Endothelial cell of umbilical vein (primary cell): Measurements from ENCODE around the gene HES7. TPM values are rescaled to one million over a fixed set of nuclear protein-coding genes. Genes with fewer than 3 reads are reported as not detected.

Experiments used
- BruUV-seq: library from RNA; stranded (reverse); fragments of 400-500 nt; replicated peaks from 2 replicates; lab custom pipeline; 2021; lab: Mats Ljungman, UMichigan
- CTCF ChIA-PET: fragments of 300-600, 350-600 bp; sonication (Branson Sonifier 250); formaldehyde crosslinking; loops from one replicate; lab custom pipeline; 2021; ENCODE audit warnings: antibody characterized with exemption, inconsistent platforms; lab: Charles Lee
- POLR2A ChIA-PET: fragments of 300-600, 350-600 bp; sonication (Branson Sonifier 250); formaldehyde crosslinking; loops from one replicate; lab custom pipeline; 2021; ENCODE audit warnings: antibody characterized with exemption, inconsistent platforms; lab: Charles Lee
- DNase-seq: peaks from one replicate; pipeline ENCODE4 v3.0.0-alpha.2; 2011; ENCODE audit warnings: low read depth, low spot score
- FAIRE-seq: peaks from 2 replicates; lab custom pipeline; 2011; peaks lifted over from hg19 to GRCh38; lab: Jason Lieb, UNC
- H2AFZ ChIP-seq: 2 replicates; pipeline ENCODE4 v1.6.0; 2012; ENCODE audit warnings: low read depth, low read length, control low read depth, inconsistent platforms
- H3K27ac ChIP-seq: 2 replicates; pipeline ENCODE4 v1.5.1; 2011; ENCODE audit warnings: low read depth, mild to moderate bottlenecking, control low read depth, low read length, moderate library complexity; ENCODE audit not compliant: insufficient read depth
- H3K27me3 ChIP-seq, 2 experiments: 2 replicates each; pipeline versions ENCODE4 v1.6.0 to v1.6.1; 2011; ENCODE audit warnings: low read length in 2 of 2, mixed read lengths in 1 of 2; ENCODE audit not compliant: control insufficient read depth in 2 of 2, insufficient read depth in 2 of 2
- H3K36me3 ChIP-seq, 2 experiments: 2 replicates in 1 of 2; 3 replicates in 1 of 2; pipeline ENCODE4 v1.5.1; 2011; ENCODE audit warnings: low read length in 2 of 2, mild to moderate bottlenecking in 1 of 2, moderate library complexity in 1 of 2; ENCODE audit not compliant: control insufficient read depth in 2 of 2, insufficient read depth in 2 of 2; ENCODE audit errors: extremely low read depth in 1 of 2
- H3K4me1 ChIP-seq: 3 replicates; pipeline ENCODE4 v1.5.1; 2011; ENCODE audit warnings: mild to moderate bottlenecking, low read length; ENCODE audit not compliant: control insufficient read depth, insufficient read depth; ENCODE audit errors: extremely low read depth
- H3K4me2 ChIP-seq: 2 replicates; pipeline ENCODE4 v1.6.1; 2011; ENCODE audit warnings: low read length, control low read depth, mixed read lengths; ENCODE audit not compliant: insufficient read depth
- H3K4me3 ChIP-seq, 3 experiments: fragments of 200-600 bp in 1 of 3; sonication (generic), shearing (Covaris generic) in 1 of 3; replicated peaks in 1 of 3; 2 replicates each; pipeline ENCODE4 v1.5.1; 2011 to 2016; ENCODE audit warnings: control low read depth in 3 of 3, low read length in 3 of 3, mild to moderate bottlenecking in 2 of 3, inconsistent platforms in 1 of 3, low read depth in 1 of 3, moderate library complexity in 1 of 3; ENCODE audit not compliant: insufficient read depth in 1 of 3
- H3K79me2 ChIP-seq: 2 replicates; pipeline ENCODE4 v1.6.0; 2012; ENCODE audit warnings: low read length, inconsistent platforms; ENCODE audit not compliant: control insufficient read depth, insufficient read depth
- H3K9ac ChIP-seq: replicated peaks from 2 replicates; pipeline ENCODE3; 2011; ENCODE audit warnings: low read length, control low read depth; ENCODE audit not compliant: insufficient read depth; ENCODE audit errors: extremely low read depth
- H3K9me1 ChIP-seq: replicated peaks from 3 replicates; pipeline ENCODE4 v1.6.0; 2011; ENCODE audit warnings: mild to moderate bottlenecking, low read length; ENCODE audit not compliant: control insufficient read depth, insufficient read depth; ENCODE audit errors: extremely low read depth
- H3K9me3 ChIP-seq: replicated peaks from 2 replicates; pipeline ENCODE4 v1.5.1; 2012; ENCODE audit warnings: low read length, inconsistent platforms; ENCODE audit not compliant: control insufficient read depth, insufficient read depth
- H4K20me1 ChIP-seq: replicated peaks from 2 replicates; pipeline ENCODE3; 2011; ENCODE audit warnings: mild to moderate bottlenecking, low read length; ENCODE audit not compliant: control insufficient read depth, insufficient read depth; ENCODE audit errors: extremely low read depth
- EZH2 ChIP-seq: IDR thresholded peaks from 2 replicates; pipeline ENCODE4 v1.6.1; 2012; ENCODE audit warnings: borderline replicate concordance, low read depth, mild to moderate bottlenecking, moderate library complexity, low read length, inconsistent platforms; ENCODE audit not compliant: severe bottlenecking
- FOS ChIP-seq: IDR thresholded peaks from 2 replicates; pipeline ENCODE4 v1.6.1; 2011; ENCODE audit warnings: mild to moderate bottlenecking, low read length, moderate library complexity, borderline replicate concordance; ENCODE audit not compliant: insufficient read depth
- GATA2 ChIP-seq: IDR thresholded peaks from 2 replicates; pipeline ENCODE4 v1.7.0; 2011; ENCODE audit warnings: low read depth, mild to moderate bottlenecking, moderate library complexity, mixed read lengths, low read length; ENCODE audit not compliant: insufficient read length, insufficient read depth
- JUN ChIP-seq: IDR thresholded peaks from 2 replicates; pipeline ENCODE4 v1.6.1; 2011; ENCODE audit warnings: borderline replicate concordance, low read depth; ENCODE audit not compliant: insufficient read length, insufficient read depth
- MYC ChIP-seq: IDR thresholded peaks from one replicate; pipeline ENCODE4 v1.6.1; 2011; ENCODE audit warnings: mild to moderate bottlenecking, low read depth, low read length
- POLR2A ChIP-seq: IDR thresholded peaks from 2 replicates; pipeline ENCODE4 v1.6.1; 2012; ENCODE audit warnings: low read depth, mild to moderate bottlenecking, control low read depth, low read length
- POLR2AphosphoS5 ChIP-seq: IDR thresholded peaks from 2 replicates; pipeline ENCODE4 v1.6.1; 2012; ENCODE audit warnings: low read depth, mild to moderate bottlenecking, control low read depth, low read length, moderate library complexity; ENCODE audit not compliant: insufficient read depth
- dilution Hi-C: fragments of 300-500 bp; cut with MboI; formaldehyde crosslinking; loops from one replicate; pipeline ENCODE4 v1.15.0; 2019; ENCODE audit warnings: low sequenced_read_pairs; ENCODE audit not compliant: extremely low pct_ligation_motif_present
- intact Hi-C: fragments of 100-400 bp; cut with micrococcal nuclease; formaldehyde crosslinking; loops from one replicate; pipeline ENCODE4 v1.10.0; 2022
- polyA plus RNA-seq, 4 experiments: library from polyadenylated mRNA; depleted of rRNA in 3 of 4; stranded (reverse) in 3 of 4; unstranded in 1 of 4; fragments of >200 nt; gene quantifications; 2 replicates each; pipeline versions ENCODE4 v1.2.1 to v1.2.3, GENCODE V29; 2011 to 2012; ENCODE audit warnings: missing spikeins in 1 of 4
- total RNA-seq: library from RNA; stranded (reverse); gene quantifications from 2 replicates; pipeline ENCODE4 v1.2.3, GENCODE V29; 2021
- TF ChIP-seq, protein P1 (sequence below): IDR thresholded peaks from 2 replicates; pipeline ENCODE4 v1.6.1; 2011; ENCODE audit not compliant: insufficient read depth, insufficient read length
- TF ChIP-seq, protein P2 (sequence below), 2 donors: IDR thresholded peaks; 1 replicate in 1 of 2; 2 replicates in 1 of 2; pipeline ENCODE4 v1.5.1; 2011; ENCODE audit warnings: low read length in 2 of 2, mild to moderate bottlenecking in 2 of 2, moderate library complexity in 2 of 2, control low read depth in 1 of 2, inconsistent platforms in 1 of 2, low read depth in 1 of 2; ENCODE audit not compliant: insufficient read depth in 1 of 2; ENCODE audit errors: extremely low read depth in 1 of 2

Gene HES7
- total and polyA plus RNA-seq, 2 donors (not counting 3 experiments of a cell fraction or from before 2014, with no cell fraction given) = 0.19 to 0.51 TPM

DNA sequence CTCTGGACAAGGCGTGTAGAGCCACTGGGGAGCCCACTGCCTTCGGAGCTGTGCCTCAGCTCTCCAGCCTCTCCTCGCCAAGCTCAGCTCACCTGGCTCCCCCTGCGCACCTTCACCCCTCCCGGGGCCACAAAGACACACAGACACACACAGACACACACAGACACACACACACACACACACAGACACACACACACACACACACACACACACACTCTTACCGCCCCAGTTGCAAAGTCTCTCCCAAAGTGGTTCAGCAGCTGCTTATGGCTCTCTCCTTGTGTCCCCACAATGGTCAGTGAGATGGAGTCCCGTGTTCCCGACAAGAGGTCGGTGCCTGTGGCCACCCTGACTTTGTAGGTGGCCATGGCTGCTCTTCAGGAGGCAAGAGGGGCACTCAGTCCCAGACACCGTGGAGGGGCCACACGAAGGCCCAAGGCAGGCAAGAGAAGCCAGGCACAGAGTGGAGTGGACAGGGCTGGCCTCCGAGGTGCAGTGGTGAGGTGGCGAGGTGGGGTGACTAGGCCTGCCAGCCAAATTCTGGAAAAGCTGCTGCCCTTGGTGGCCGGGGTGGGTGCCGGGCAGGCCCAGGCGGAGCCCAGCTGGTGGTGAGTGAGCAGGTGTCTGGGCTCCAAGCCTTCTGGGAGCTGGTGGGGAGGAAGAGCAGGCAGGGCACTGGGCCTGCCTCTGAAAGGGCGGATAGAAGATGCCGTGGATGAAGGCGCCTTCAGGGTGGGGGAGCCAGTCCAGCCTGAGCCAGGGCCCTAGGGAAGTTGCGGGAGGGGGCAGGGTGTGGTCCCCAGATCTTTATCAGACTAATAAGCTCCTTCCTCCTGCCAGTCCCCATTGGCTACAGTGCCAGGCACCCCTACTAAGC is 36.6 kb downstream of the HES7 start, which contains the start of gene ALOX12B:
TSS of gene ALOX12B (minus strand) at position 642 of the 877 bp plus-strand sequence. CDS start at position 368, 274 bp downstream.
- H3K4me3 ChIP-seq = no peak within 1 kb of the TSS
- H3K9me1 ChIP-seq = no peaks in the 10 kb centered on the region
- no peak within 1 kb of the TSS for H3K4me2 ChIP-seq
- H3K36me3 ChIP-seq = no peaks in the 10 kb centered on the region
- CTCF ChIA-PET = interaction anchor here (1.1 to 13.4 kb wide), 7 partner anchors 9 to 32 kb away, joined by 4 to 167 read pairs (median 11); no protein-coding TSS in a partner anchor
- no TSS peak for BruUV-seq
- peaks cover 8 to 10% of the 10 kb centered on the region in 2 experiments for H3K27me3 ChIP-seq
- dilution Hi-C loops = no loop called here
- FAIRE-seq = no peak
- no peak for TF ChIP-seq JUN
- TF ChIP-seq MYC = no peak
- no peak for TF ChIP-seq POLR2A
- TF ChIP-seq, protein P1, sequence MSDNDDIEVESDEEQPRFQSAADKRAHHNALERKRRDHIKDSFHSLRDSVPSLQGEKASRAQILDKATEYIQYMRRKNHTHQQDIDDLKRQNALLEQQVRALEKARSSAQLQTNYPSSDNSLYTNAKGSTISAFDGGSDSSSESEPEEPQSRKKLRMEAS = no peak
- TF ChIP-seq, protein P2, sequence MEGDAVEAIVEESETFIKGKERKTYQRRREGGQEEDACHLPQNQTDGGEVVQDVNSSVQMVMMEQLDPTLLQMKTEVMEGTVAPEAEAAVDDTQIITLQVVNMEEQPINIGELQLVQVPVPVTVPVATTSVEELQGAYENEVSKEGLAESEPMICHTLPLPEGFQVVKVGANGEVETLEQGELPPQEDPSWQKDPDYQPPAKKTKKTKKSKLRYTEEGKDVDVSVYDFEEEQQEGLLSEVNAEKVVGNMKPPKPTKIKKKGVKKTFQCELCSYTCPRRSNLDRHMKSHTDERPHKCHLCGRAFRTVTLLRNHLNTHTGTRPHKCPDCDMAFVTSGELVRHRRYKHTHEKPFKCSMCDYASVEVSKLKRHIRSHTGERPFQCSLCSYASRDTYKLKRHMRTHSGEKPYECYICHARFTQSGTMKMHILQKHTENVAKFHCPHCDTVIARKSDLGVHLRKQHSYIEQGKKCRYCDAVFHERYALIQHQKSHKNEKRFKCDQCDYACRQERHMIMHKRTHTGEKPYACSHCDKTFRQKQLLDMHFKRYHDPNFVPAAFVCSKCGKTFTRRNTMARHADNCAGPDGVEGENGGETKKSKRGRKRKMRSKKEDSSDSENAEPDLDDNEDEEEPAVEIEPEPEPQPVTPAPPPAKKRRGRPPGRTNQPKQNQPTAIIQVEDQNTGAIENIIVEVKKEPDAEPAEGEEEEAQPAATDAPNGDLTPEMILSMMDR (IDR thresholded peaks at IDR 0.05; ENCODE audit: extremely low read depth in 1 of 2, insufficient read depth in 1 of 2, low read depth in 1 of 2, low read length in 2 of 2) = no peak
- TF ChIP-seq POLR2AphosphoS5 = no peak
- no peak for TF ChIP-seq GATA2
- no peak for TF ChIP-seq EZH2
- TF ChIP-seq FOS = no peak
- H2AFZ ChIP-seq = no peak within 1 kb of the TSS
- H3K4me1 ChIP-seq = no peaks in the 10 kb centered on the region
- no peaks in the 10 kb centered on the region for H3K79me2 ChIP-seq
- H3K9me3 ChIP-seq = no peaks in the 10 kb centered on the region
- intact Hi-C loops = no loop called here
- no peak within 1 kb of the TSS for H3K27ac ChIP-seq
- DNase-seq = no peak
- H4K20me1 ChIP-seq = no peaks in the 10 kb centered on the region
- H3K9ac ChIP-seq = no peak within 1 kb of the TSS
- POLR2A ChIA-PET = no interaction called here
